HL-60 (cell line): Measurements from ENCODE around the gene KXD1.

Source experiments
- DNase-seq, 2 experiments: peaks; one replicate each; pipeline ENCODE4 v3.0.0-alpha.2; 2010 to 2020; ENCODE audit warnings: low read depth in 1 of 2, low spot score in 1 of 2
- H3K27ac ChIP-seq: fragments of 250-450 bp; sonication (Bioruptor Pico); replicated peaks from 2 replicates; pipeline ENCODE4 v1.5.1; 2020; ENCODE audit warnings: mild to moderate bottlenecking, moderate library complexity
- H3K27me3 ChIP-seq: fragments of 250-450 bp; sonication (Bioruptor Pico); 2 replicates; pipeline ENCODE4 v1.5.1; 2021; ENCODE audit warnings: mild to moderate bottlenecking, moderate library complexity; ENCODE audit not compliant: insufficient read depth, poor library complexity, severe bottlenecking
- H3K4me3 ChIP-seq: replicated peaks from 2 replicates; pipeline ENCODE4 v1.5.1; 2011; ENCODE audit warnings: mild to moderate bottlenecking, control low read depth, low read length; ENCODE audit not compliant: insufficient read depth
- GABPA ChIP-seq: IDR thresholded peaks from 2 replicates; pipeline ENCODE4 v1.6.1; 2012; ENCODE audit warnings: low read depth
- POLR2AphosphoS5 ChIP-seq: IDR thresholded peaks from 2 replicates; pipeline ENCODE4 v1.6.1; 2012; ENCODE audit warnings: low read depth
- SPI1 ChIP-seq: IDR thresholded peaks from 2 replicates; pipeline ENCODE4 v1.6.1; 2012; ENCODE audit warnings: low read depth, mild to moderate bottlenecking, borderline replicate concordance
- TF ChIP-seq, protein P1 (sequence below): IDR thresholded peaks from one replicate; pipeline ENCODE4 v1.5.1; 2011; ENCODE audit warnings: low read length, control low read depth, inconsistent platforms; ENCODE audit not compliant: insufficient read depth
- TF ChIP-seq, protein P2 (sequence below): IDR thresholded peaks from 2 replicates; pipeline ENCODE4 v1.6.1; 2012; ENCODE audit warnings: low read depth; ENCODE audit not compliant: insufficient replicate concordance

Gene KXD1

DNA sequence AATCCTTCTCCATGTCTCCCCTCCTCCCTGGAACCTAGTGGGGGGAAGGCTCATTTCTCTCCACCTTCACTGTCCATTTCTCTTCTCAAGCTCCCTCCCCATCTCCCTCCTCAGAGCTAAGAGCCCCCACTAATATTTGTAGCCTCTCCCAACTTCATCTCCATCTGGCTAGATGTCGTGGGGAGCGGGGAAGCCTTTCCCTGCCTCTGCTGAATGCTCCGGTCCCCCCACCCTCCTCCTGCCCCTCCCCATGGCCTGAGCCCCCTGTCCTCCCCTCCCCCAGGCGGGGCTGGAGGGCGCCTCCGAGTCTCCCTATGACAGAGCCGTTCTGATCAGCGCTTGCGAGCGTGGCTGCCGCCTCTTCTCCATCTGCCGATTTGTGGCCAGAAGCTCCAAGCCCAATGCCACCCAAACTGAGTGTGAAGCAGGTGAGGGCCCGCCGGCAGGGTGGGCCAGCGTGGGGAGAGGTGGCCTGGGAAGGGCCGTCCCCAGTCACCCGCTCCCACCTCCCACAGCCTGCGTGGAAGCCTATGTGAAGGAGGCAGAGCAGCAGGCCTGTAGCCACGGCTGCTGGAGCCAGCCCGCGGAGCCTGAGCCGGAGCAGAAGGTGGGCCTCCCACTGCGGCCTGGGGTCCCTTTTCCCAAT, 56.0 kb downstream of the KXD1 start:
- Histone ChIP-seq H3K4me3 (no peak overlapping the region), H3K27me3 (peaks cover 65% of the 10 kb centered on the region), H3K27ac (no peak overlapping the region)
- no peak for DNase-seq
- TF ChIP-seq GABPA (no peak), SPI1 (no peak), POLR2AphosphoS5 (no peak)
- TF ChIP-seq, protein P1, sequence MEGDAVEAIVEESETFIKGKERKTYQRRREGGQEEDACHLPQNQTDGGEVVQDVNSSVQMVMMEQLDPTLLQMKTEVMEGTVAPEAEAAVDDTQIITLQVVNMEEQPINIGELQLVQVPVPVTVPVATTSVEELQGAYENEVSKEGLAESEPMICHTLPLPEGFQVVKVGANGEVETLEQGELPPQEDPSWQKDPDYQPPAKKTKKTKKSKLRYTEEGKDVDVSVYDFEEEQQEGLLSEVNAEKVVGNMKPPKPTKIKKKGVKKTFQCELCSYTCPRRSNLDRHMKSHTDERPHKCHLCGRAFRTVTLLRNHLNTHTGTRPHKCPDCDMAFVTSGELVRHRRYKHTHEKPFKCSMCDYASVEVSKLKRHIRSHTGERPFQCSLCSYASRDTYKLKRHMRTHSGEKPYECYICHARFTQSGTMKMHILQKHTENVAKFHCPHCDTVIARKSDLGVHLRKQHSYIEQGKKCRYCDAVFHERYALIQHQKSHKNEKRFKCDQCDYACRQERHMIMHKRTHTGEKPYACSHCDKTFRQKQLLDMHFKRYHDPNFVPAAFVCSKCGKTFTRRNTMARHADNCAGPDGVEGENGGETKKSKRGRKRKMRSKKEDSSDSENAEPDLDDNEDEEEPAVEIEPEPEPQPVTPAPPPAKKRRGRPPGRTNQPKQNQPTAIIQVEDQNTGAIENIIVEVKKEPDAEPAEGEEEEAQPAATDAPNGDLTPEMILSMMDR, result no peak
- TF ChIP-seq, protein P2, sequence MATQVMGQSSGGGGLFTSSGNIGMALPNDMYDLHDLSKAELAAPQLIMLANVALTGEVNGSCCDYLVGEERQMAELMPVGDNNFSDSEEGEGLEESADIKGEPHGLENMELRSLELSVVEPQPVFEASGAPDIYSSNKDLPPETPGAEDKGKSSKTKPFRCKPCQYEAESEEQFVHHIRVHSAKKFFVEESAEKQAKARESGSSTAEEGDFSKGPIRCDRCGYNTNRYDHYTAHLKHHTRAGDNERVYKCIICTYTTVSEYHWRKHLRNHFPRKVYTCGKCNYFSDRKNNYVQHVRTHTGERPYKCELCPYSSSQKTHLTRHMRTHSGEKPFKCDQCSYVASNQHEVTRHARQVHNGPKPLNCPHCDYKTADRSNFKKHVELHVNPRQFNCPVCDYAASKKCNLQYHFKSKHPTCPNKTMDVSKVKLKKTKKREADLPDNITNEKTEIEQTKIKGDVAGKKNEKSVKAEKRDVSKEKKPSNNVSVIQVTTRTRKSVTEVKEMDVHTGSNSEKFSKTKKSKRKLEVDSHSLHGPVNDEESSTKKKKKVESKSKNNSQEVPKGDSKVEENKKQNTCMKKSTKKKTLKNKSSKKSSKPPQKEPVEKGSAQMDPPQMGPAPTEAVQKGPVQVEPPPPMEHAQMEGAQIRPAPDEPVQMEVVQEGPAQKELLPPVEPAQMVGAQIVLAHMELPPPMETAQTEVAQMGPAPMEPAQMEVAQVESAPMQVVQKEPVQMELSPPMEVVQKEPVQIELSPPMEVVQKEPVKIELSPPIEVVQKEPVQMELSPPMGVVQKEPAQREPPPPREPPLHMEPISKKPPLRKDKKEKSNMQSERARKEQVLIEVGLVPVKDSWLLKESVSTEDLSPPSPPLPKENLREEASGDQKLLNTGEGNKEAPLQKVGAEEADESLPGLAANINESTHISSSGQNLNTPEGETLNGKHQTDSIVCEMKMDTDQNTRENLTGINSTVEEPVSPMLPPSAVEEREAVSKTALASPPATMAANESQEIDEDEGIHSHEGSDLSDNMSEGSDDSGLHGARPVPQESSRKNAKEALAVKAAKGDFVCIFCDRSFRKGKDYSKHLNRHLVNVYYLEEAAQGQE, result no peak

DNA sequence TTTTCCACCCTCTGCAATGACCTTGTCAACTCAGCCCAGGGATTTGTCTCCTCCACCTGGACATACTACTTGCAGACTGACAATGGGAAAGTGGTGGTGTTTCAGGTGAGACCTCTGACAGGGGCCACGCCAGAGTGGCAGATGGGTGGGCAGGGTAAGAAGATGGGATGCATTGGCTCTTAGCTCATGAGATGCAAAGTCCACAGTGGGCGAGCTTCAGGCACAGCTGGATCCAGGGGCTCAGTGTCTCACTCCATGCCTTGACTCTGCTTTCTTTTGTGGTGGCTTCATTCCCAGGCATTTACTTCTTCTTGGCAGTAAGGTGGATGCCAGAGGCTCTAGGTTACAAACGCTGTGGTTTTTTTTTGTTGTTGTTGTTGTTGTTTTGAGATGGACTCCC, 58.4 kb downstream of the KXD1 start:
- no peak for DNase-seq
- no peak overlapping the region for H3K4me3 ChIP-seq
- no peak overlapping the region for H3K27ac ChIP-seq
- H3K27me3 ChIP-seq, result peaks cover 42% of the 10 kb centered on the region
- TF ChIP-seq, protein P2, result no peak
- TF ChIP-seq, protein P1, result no peak
- TF ChIP-seq GABPA (no peak), POLR2AphosphoS5 (no peak), SPI1 (no peak)

DNA sequence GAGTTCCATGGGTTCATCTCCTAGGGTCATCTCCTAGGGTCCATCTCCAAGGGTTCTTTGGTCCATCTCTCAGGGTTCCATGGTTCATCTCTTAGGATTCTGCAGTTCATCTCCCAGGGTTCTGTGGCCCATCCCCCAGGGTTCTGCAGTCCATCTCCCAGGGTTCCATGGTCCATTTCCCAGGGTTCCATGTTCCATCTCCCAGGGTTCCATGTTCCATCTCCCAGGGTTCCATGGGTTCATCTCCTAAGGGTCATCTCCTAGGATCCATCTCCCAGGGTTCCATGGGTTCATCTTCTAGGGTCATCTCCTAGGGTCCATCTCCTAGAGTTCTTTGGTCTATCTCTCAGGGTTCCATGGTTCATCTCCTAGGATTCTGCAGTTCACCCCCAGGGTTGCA, 59.9 kb downstream of the KXD1 start:
- Histone ChIP-seq H3K27ac (no peak overlapping the region), H3K4me3 (no peak overlapping the region), H3K27me3 (peaks cover 28% of the 10 kb centered on the region)
- no peak for DNase-seq
- TF ChIP-seq SPI1, result no peak
- TF ChIP-seq, protein P1, result no peak

DNA sequence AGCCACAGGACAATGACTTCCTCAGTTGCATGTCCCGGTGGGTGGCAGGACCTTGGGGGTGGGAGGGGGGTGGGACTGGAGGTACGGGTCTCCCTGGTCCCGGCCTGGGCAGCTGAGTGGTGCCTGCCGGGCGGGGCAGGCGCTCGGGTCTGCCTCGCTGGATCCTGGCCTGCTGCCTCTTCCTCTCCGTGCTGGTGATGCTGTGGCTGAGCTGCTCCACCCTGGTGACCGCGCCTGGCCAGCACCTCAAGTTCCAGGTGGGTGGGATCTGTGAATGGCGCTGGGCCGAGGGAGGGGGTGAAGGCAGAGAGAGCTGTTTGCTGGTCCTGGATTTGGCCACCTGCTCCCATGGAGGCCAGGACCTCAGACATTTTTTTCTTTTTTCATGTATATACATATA, 60.6 kb downstream of the KXD1 start:
- H3K4me3 ChIP-seq, result no peak overlapping the region
- no peak for DNase-seq
- peaks cover 24% of the 10 kb centered on the region for H3K27me3 ChIP-seq
- TF ChIP-seq SPI1, result no peak
- TF ChIP-seq, protein P1, result no peak
- no peak for TF ChIP-seq POLR2AphosphoS5
- TF ChIP-seq, protein P2, result no peak
- no peak for TF ChIP-seq GABPA
- H3K27ac ChIP-seq, result no peak overlapping the region
